WTC11 (cell line): Measurements from ENCODE around the gene MN1. TPM values are rescaled to one million over a fixed set of nuclear protein-coding genes. Genes with fewer than 3 reads are reported as not detected.
A peak's percentile ranks its signal among the peaks of the same experiment; 100 is the strongest.

ENCODE experiments used
- ATAC-seq: fragments of 200-7000 bp; cut with Tn5 transposase; 2 replicates; pipeline ENCODE4 v1.10.0; 2021; ENCODE audit warnings: mild to moderate bottlenecking, moderate library complexity
- CTCF ChIA-PET: fragments of 300-600 bp; sonication (Branson Sonifier 250); formaldehyde crosslinking; loops from one replicate; lab custom pipeline; 2021; ENCODE audit warnings: antibody characterized with exemption; lab: Charles Lee
- POLR2A ChIA-PET: fragments of 350-600 bp; sonication (Branson Sonifier 250); formaldehyde crosslinking; loops from one replicate; lab custom pipeline; 2021; ENCODE audit warnings: antibody characterized with exemption; lab: Charles Lee
- DNase-seq: peaks from one replicate; pipeline ENCODE4 v3.0.0; 2021; ENCODE audit warnings: low spot score
- H3K27ac Mint-ChIP-seq: 2 replicates; pipeline ENCODE4 v1.8.0; 2021; ENCODE audit warnings: mixed read lengths
- H3K27me3 Mint-ChIP-seq: 2 replicates; pipeline ENCODE4 v1.8.0; 2021; ENCODE audit warnings: low read depth, mild to moderate bottlenecking, moderate library complexity, mixed read lengths
- H3K36me3 Mint-ChIP-seq: 2 replicates; pipeline ENCODE4 v1.8.0; 2021; ENCODE audit warnings: mixed read lengths
- H3K4me1 Mint-ChIP-seq: 2 replicates; pipeline ENCODE4 v1.8.0; 2022; ENCODE audit warnings: mixed read lengths
- H3K4me3 Mint-ChIP-seq: 2 replicates; pipeline ENCODE4 v1.8.0; 2021; ENCODE audit warnings: mild to moderate bottlenecking, moderate library complexity, mixed read lengths
- H3K9me3 Mint-ChIP-seq: 2 replicates; pipeline ENCODE4 v1.8.0; 2021; ENCODE audit warnings: mixed read lengths
- AFF4 ChIP-seq: sonication (generic); formaldehyde crosslinking; IDR thresholded peaks from 2 replicates; pipeline ENCODE4 v1.8.1; 2023; ENCODE audit warnings: mild to moderate bottlenecking, missing genetic modification reagents, borderline replicate concordance
- CDX4 ChIP-seq: fragments of 250-450 bp; sonication (Bioruptor Pico); IDR thresholded peaks from 2 replicates; pipeline ENCODE4 v1.9.0; 2021; ENCODE audit warnings: moderate library complexity, mild to moderate bottlenecking, inconsistent platforms, borderline replicate concordance
- E2F4 ChIP-seq: sonication (generic); formaldehyde crosslinking; IDR thresholded peaks from 2 replicates; pipeline ENCODE4 v1.8.1; 2022; ENCODE audit warnings: low read depth, mild to moderate bottlenecking, moderate library complexity, missing genetic modification reagents, borderline replicate concordance
- ETV6 ChIP-seq: sonication (generic); formaldehyde crosslinking; IDR thresholded peaks from 2 replicates; pipeline ENCODE4 v1.8.1; 2022; ENCODE audit warnings: mild to moderate bottlenecking, missing genetic modification reagents
- FOXK1 ChIP-seq: sonication (generic); formaldehyde crosslinking; IDR thresholded peaks from 2 replicates; pipeline ENCODE4 v1.8.0; 2022; ENCODE audit warnings: mild to moderate bottlenecking, moderate library complexity, missing genetic modification reagents
- GTF2I ChIP-seq: fragments of 250-450 bp; sonication (Bioruptor Pico); conservative IDR thresholded peaks from 2 replicates; pipeline ENCODE4 v1.4.0; 2021; ENCODE audit warnings: mild to moderate bottlenecking
- JAZF1 ChIP-seq: fragments of 250-450 bp; sonication (Bioruptor Pico); IDR thresholded peaks from 2 replicates; pipeline ENCODE4 v1.9.0; 2021; ENCODE audit warnings: moderate library complexity, mild to moderate bottlenecking, inconsistent platforms
- MLX ChIP-seq: sonication (generic); formaldehyde crosslinking; IDR thresholded peaks from 2 replicates; pipeline ENCODE4 v1.8.1; 2023; ENCODE audit warnings: mild to moderate bottlenecking, missing genetic modification reagents, moderate library complexity
- NFE2L1 ChIP-seq: sonication (generic); formaldehyde crosslinking; IDR thresholded peaks from 2 replicates; pipeline ENCODE4 v1.8.1; 2023; ENCODE audit warnings: missing genetic modification reagents
- NR1H2 ChIP-seq: sonication (generic); formaldehyde crosslinking; IDR thresholded peaks from 2 replicates; pipeline ENCODE4 v1.9.0; 2021; ENCODE audit warnings: mild to moderate bottlenecking, moderate library complexity, missing genetic modification reagents
- TEAD1 ChIP-seq: sonication (generic); formaldehyde crosslinking; IDR thresholded peaks from 2 replicates; pipeline ENCODE4 v1.8.0; 2022; ENCODE audit warnings: mild to moderate bottlenecking, missing genetic modification reagents
- TEAD4 ChIP-seq: sonication (generic); formaldehyde crosslinking; IDR thresholded peaks from 2 replicates; pipeline ENCODE4 v1.8.0; 2022; ENCODE audit warnings: mild to moderate bottlenecking, missing genetic modification reagents
- USF2 ChIP-seq: sonication (generic); formaldehyde crosslinking; IDR thresholded peaks from 2 replicates; pipeline ENCODE4 v1.8.1; 2023; ENCODE audit warnings: mild to moderate bottlenecking, missing genetic modification reagents, moderate library complexity
- ZNF263 ChIP-seq: sonication (generic); formaldehyde crosslinking; IDR thresholded peaks from 2 replicates; pipeline ENCODE4 v1.8.1; 2022; ENCODE audit warnings: low read depth, mild to moderate bottlenecking, moderate library complexity, missing genetic modification reagents
- total RNA-seq: library from RNA; stranded (reverse); gene quantifications from 3 replicates; pipeline ENCODE4 v1.2.3, GENCODE V29; 2021
- TF ChIP-seq, protein P1 (sequence below): fragments of 200-600 bp; IDR thresholded peaks from 2 replicates; pipeline ENCODE4 v1.8.0; 2022; ENCODE audit warnings: antibody characterized with exemption
- TF ChIP-seq, protein P2 (sequence below): sonication (generic); formaldehyde crosslinking; IDR thresholded peaks from 2 replicates; pipeline ENCODE4 v1.8.0; 2022; ENCODE audit warnings: mild to moderate bottlenecking, missing genetic modification reagents

The MN1 gene
- total RNA-seq, 1 experiment from 2014 or later: 21.3 TPM

DNA sequence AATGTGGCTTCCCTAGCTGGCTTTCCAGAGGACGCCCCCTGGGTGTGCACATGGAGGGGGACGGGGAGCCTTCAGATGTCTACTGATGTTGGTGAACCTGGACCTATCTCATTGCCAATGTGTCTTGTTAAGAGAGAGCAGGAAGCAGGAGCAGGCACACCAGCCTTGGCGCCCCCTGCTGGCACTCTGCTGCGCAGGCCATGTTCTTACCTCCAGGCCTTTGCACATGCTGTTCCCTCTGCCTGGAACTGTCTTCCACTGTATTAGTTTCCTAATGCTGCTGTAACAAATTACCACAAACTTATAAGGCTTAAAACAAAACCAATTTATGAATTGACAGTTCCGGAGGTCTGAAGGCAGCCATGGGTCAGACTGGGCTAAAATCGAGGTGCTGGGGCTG, 23.6 kb upstream of the MN1 start:
- POLR2A ChIA-PET: no interaction called here
- CTCF ChIA-PET: interaction anchor here (0.6 to 1.8 kb wide), 7 partner anchors 18 to 235 kb away, joined by 3 to 7 read pairs (median 4); no protein-coding TSS in a partner anchor
- DNase-seq: peak; percentile 58

DNA sequence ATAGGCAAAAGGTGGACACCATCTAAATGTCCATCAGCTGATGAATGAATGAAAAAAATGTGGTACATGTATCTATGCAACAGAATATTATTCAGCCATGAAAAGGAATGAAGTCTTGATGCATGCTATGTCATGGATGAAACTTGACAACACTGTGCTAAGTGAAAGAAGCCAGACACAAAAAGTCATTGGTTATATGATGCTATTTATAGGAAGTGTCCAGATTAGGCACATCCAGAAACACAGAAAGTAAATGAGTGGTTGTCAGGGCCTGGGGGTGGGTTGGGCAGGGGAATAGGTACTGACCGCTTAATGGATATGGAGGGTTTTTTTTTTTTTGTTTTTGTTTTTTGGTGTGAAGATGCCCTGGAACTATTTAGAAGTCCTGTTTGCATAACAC, 21.7 kb upstream of the MN1 start:
- no peak overlapping the region for H3K4me3 Mint-ChIP-seq
- no peak for DNase-seq
- no peaks in the 10 kb centered on the region for H3K36me3 Mint-ChIP-seq
- H3K27ac Mint-ChIP-seq: no peak overlapping the region
- peaks cover 4% of the 10 kb centered on the region for H3K27me3 Mint-ChIP-seq
- H3K4me1 Mint-ChIP-seq: 0 out of 2 replicates have a peak, but pooled peaks cover 3% of the 10 kb centered on the region
- ATAC-seq: no peak
- H3K9me3 Mint-ChIP-seq: peaks cover 12% of the 10 kb centered on the region
- ChIA-PET POLR2A (no interaction called here), CTCF (no interaction called here)
- TF ChIP-seq E2F4 (CRISPR knock-in tag) (no peak), CDX4 (CRISPR knock-in tag) (no peak), FOXK1 (CRISPR knock-in tag) (no peak), NR1H2 (CRISPR knock-in tag) (no peak), MLX (CRISPR knock-in tag) (no peak)

More for the DNA sequence above, 23.6 kb upstream of the MN1 start:
- Mint-ChIP-seq H3K4me3 (no peak overlapping the region), H3K27ac (no peak overlapping the region), H3K36me3 (no peaks in the 10 kb centered on the region), H3K9me3 (peaks cover 12% of the 10 kb centered on the region), H3K4me1 (0 out of 2 replicates have a peak, but pooled peaks cover 3% of the 10 kb centered on the region), H3K27me3 (peaks cover 4% of the 10 kb centered on the region)
- peak; percentile 34; the same call in 1 of the 2 replicates for ATAC-seq
- peak; percentile 83 for TF ChIP-seq GTF2I
- TF ChIP-seq AFF4: no peak
- TF ChIP-seq, protein P1, sequence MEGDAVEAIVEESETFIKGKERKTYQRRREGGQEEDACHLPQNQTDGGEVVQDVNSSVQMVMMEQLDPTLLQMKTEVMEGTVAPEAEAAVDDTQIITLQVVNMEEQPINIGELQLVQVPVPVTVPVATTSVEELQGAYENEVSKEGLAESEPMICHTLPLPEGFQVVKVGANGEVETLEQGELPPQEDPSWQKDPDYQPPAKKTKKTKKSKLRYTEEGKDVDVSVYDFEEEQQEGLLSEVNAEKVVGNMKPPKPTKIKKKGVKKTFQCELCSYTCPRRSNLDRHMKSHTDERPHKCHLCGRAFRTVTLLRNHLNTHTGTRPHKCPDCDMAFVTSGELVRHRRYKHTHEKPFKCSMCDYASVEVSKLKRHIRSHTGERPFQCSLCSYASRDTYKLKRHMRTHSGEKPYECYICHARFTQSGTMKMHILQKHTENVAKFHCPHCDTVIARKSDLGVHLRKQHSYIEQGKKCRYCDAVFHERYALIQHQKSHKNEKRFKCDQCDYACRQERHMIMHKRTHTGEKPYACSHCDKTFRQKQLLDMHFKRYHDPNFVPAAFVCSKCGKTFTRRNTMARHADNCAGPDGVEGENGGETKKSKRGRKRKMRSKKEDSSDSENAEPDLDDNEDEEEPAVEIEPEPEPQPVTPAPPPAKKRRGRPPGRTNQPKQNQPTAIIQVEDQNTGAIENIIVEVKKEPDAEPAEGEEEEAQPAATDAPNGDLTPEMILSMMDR: peak; percentile 55
- TF ChIP-seq, all 79 proteins: peak for 2

DNA sequence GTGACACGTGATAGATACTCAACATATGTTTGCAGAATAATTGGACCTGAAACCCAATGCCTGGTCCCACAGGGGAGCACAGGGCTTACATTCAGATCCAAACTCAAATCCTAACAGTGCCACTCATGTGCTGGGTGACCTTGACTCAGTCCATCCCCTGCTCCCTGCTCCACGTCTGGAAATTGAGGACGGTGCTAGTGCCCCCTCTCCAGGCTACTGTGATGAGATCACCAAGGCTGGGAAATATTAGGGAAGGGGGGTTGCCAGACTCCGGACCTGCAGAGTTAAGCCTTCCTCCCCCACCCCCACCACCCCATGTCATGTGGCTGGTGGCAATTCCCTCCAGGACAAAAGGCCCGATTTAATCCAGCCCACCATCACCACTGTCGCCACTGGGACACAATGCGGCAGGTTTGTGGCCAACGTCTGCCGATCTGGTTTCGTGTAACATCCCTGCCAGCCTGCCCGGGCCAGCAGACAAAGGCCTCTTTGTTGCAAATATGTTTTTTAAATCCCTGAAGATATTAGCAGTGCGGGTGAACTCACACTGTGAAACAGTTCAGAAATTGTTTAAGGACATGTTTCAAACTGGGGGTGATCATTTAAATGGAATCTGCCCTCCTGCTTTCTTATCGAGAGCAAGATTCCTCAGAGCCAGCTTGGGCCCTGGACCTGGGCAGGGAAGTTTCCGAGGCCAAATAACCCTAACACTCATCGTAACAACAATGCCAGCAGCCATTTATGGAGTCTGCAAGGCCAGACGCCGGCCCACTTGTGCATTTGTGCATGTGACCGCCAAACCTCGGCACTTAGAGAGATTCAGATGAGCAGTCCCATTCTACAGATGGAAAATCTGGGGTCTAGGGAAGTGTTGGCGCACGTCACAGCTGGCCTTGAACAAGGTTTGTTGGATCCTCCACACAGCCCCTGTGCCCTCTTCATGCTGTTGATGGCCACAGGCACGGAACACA, 19.6 kb upstream of the MN1 start:
- Mint-ChIP-seq H3K27me3 (peaks cover 4% of the 10 kb centered on the region), H3K27ac (no peak overlapping the region), H3K4me1 (0 out of 2 replicates have a peak, but pooled peaks cover 3% of the 10 kb centered on the region), H3K4me3 (no peak overlapping the region)
- DNase-seq (no peak), ATAC-seq (peak; percentile 55)
- POLR2A ChIA-PET: no interaction called here
- CTCF ChIA-PET: no interaction called here
- TF ChIP-seq JAZF1 (CRISPR knock-in tag) (no peak), TEAD1 (CRISPR knock-in tag) (0 out of 2 replicates have a peak, but pooled peaks have one; percentile 40), ETV6 (CRISPR knock-in tag) (0 out of 2 replicates have a peak, but pooled peaks have one; percentile 32), USF2 (no peak), ZNF263 (CRISPR knock-in tag) (no peak), TEAD4 (CRISPR knock-in tag) (no peak), NFE2L1 (no peak)
- TF ChIP-seq, protein P2, sequence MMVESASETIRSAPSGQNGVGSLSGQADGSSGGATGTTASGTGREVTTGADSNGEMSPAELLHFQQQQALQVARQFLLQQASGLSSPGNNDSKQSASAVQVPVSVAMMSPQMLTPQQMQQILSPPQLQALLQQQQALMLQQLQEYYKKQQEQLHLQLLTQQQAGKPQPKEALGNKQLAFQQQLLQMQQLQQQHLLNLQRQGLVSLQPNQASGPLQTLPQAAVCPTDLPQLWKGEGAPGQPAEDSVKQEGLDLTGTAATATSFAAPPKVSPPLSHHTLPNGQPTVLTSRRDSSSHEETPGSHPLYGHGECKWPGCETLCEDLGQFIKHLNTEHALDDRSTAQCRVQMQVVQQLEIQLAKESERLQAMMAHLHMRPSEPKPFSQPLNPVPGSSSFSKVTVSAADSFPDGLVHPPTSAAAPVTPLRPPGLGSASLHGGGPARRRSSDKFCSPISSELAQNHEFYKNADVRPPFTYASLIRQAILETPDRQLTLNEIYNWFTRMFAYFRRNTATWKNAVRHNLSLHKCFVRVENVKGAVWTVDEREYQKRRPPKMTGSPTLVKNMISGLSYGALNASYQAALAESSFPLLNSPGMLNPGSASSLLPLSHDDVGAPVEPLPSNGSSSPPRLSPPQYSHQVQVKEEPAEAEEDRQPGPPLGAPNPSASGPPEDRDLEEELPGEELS (CRISPR knock-in tag): no peak
- TF ChIP-seq, all 79 proteins: peak for 2
- Mint-ChIP-seq H3K36me3 (no peaks in the 10 kb centered on the region), H3K9me3 (peaks cover 12% of the 10 kb centered on the region)
